Skeletal muscle cell (primary cell): Measurements from ENCODE around the gene SEZ6L.

Experiments
- DNase-seq: peaks from one replicate; pipeline ENCODE4 v3.0.0-alpha.2; 2010; ENCODE audit warnings: low read depth
- H3K4me3 ChIP-seq: 2 replicates; pipeline ENCODE4 v1.5.1; 2011; ENCODE audit warnings: low read depth, mild to moderate bottlenecking, control low read depth, low read length, moderate library complexity

SEZ6L gene

GRCh38 chr22:26432619-26433311, 263.5 kb downstream of the SEZ6L start:
- no peak overlapping the region for H3K4me3 ChIP-seq
- no peak for DNase-seq
